ENCODE results near the gene DNM3. TPM values are rescaled to one million over a fixed set of nuclear protein-coding genes. Genes with fewer than 3 reads are reported as not detected.
A peak's percentile ranks its signal among the peaks of the same experiment; 100 is the strongest.

Gene DNM3
- total RNA-seq, 1 experiment from 2014 or later: 0.71 TPM

- Histone ChIP-seq H3K27ac (ENCODE audit: low read depth, low read length, poor library complexity, severe bottlenecking) (peak overlapping the region; percentile 12), H3K36me3 (ENCODE audit: insufficient read depth, low read length, poor library complexity, severe bottlenecking) (no peaks in the 10 kb centered on the region), H3K27me3 (replicated peaks; ENCODE audit: insufficient read depth, low read depth, low read length, poor library complexity) (no peaks in the 10 kb centered on the region), H3K9me3 (ENCODE audit: low read depth, low read length, poor library complexity, severe bottlenecking) (no peaks in the 10 kb centered on the region), H3K4me1 (ENCODE audit: insufficient read depth, low read length, poor library complexity, severe bottlenecking) (peaks cover 69% of the 10 kb centered on the region), H3K4me3 (ENCODE audit: low read depth, low read length, poor library complexity, severe bottlenecking) (no peak overlapping the region)
- no peak for TF ChIP-seq EZH2 (IDR thresholded peaks at IDR 0.05; ENCODE audit: borderline replicate concordance, low read depth, low read length, poor library complexity, severe bottlenecking)
- no peak for TF ChIP-seq CTCF (conservative IDR thresholded peaks at IDR 0.05; ENCODE audit: low read depth, low read length)
- intact Hi-C loops (cut with micrococcal nuclease; ENCODE audit: unreplicated experiment): loop anchor here (5.0 kb wide), 1 partner anchor 41 kb away; no protein-coding TSS in a partner anchor
- BruUV-seq (replicated peaks): no TSS peak
- POLR2A ChIA-PET (ENCODE audit: low non-redundant PET): no interaction called here
- CTCF ChIA-PET: no interaction called here
- DNase-seq (ENCODE audit: low spot score): peak; percentile 40
Observed at GRCh38 chr1:172356620-172357019, 515.3 kb downstream of the DNM3 start.

- intact Hi-C loops (cut with micrococcal nuclease; ENCODE audit: unreplicated experiment): loop anchor here (2.0 to 5.0 kb wide), 2 partner anchors 39 to 213 kb away; no protein-coding TSS in a partner anchor
- H3K27ac ChIP-seq (ENCODE audit: low read depth, low read length, poor library complexity, severe bottlenecking): peak overlapping the region; percentile 87
- TF ChIP-seq EZH2 (IDR thresholded peaks at IDR 0.05; ENCODE audit: borderline replicate concordance, low read depth, low read length, poor library complexity, severe bottlenecking) (no peak), CTCF (conservative IDR thresholded peaks at IDR 0.05; ENCODE audit: low read depth, low read length) (no peak)
- peaks cover 63% of the 10 kb centered on the region for H3K4me1 ChIP-seq (ENCODE audit: insufficient read depth, low read length, poor library complexity, severe bottlenecking)
- ChIA-PET CTCF (no interaction called here), POLR2A (ENCODE audit: low non-redundant PET) (no interaction called here)
- H3K4me3 ChIP-seq (ENCODE audit: low read depth, low read length, poor library complexity, severe bottlenecking): peak overlapping the region; percentile 33
- DNase-seq (ENCODE audit: low spot score): peak; percentile 86
- no TSS peak for BruUV-seq (replicated peaks)
- H3K9me3 ChIP-seq (ENCODE audit: low read depth, low read length, poor library complexity, severe bottlenecking): no peaks in the 10 kb centered on the region
- no peaks in the 10 kb centered on the region for H3K27me3 ChIP-seq (replicated peaks; ENCODE audit: insufficient read depth, low read depth, low read length, poor library complexity)
- no peaks in the 10 kb centered on the region for H3K36me3 ChIP-seq (ENCODE audit: insufficient read depth, low read length, poor library complexity, severe bottlenecking)
Observed at GRCh38 chr1:172357753-172358385, 516.6 kb downstream of the DNM3 start.

GRCh38 chr1:172359491-172359999 lies 518.2 kb downstream of the DNM3 start:
- ChIA-PET POLR2A (ENCODE audit: low non-redundant PET) (interaction anchor here (0.5 kb wide), 2 partner anchors 69 to 521 kb away, joined by 3 read pairs; no protein-coding TSS in a partner anchor), CTCF (interaction anchor here (0.6 to 0.7 kb wide), 2 partner anchors 40 to 643 kb away, joined by 3 read pairs; no protein-coding TSS in a partner anchor)
- H3K9me3 ChIP-seq (ENCODE audit: low read depth, low read length, poor library complexity, severe bottlenecking): no peaks in the 10 kb centered on the region
- H3K27ac ChIP-seq (ENCODE audit: low read depth, low read length, poor library complexity, severe bottlenecking): peak overlapping the region; percentile 87
- H3K4me1 ChIP-seq (ENCODE audit: insufficient read depth, low read length, poor library complexity, severe bottlenecking): peaks cover 63% of the 10 kb centered on the region
- BruUV-seq (replicated peaks): no TSS peak
- TF ChIP-seq EZH2 (IDR thresholded peaks at IDR 0.05; ENCODE audit: borderline replicate concordance, low read depth, low read length, poor library complexity, severe bottlenecking): no peak
- no peak for TF ChIP-seq CTCF (conservative IDR thresholded peaks at IDR 0.05; ENCODE audit: low read depth, low read length)
- no peaks in the 10 kb centered on the region for H3K36me3 ChIP-seq (ENCODE audit: insufficient read depth, low read length, poor library complexity, severe bottlenecking)
- peak; percentile 51 for DNase-seq (ENCODE audit: low spot score)
- peak overlapping the region; percentile 6 for H3K4me3 ChIP-seq (ENCODE audit: low read depth, low read length, poor library complexity, severe bottlenecking)
- intact Hi-C loops (cut with micrococcal nuclease; ENCODE audit: unreplicated experiment): loop anchor here (2.0 to 5.0 kb wide), 2 partner anchors 38 to 215 kb away; no protein-coding TSS in a partner anchor
- no peaks in the 10 kb centered on the region for H3K27me3 ChIP-seq (replicated peaks; ENCODE audit: insufficient read depth, low read depth, low read length, poor library complexity)

Data from A673 (cell line).